ENCODE results near the gene NDFIP1.

Gene NDFIP1

GRCh38 chr5:142091922-142092321 lies 16.7 kb upstream of the NDFIP1 start:
- no peak for DNase-seq (ENCODE audit: low spot score)

GRCh38 chr5:142095035-142095434 lies 13.5 kb upstream of the NDFIP1 start:
- no peak for DNase-seq (ENCODE audit: low spot score)

GRCh38 chr5:142095651-142096330 lies 12.8 kb upstream of the NDFIP1 start:
- no peak for DNase-seq (ENCODE audit: low spot score)

- DNase-seq (ENCODE audit: low spot score) = no peak
Measured at GRCh38 chr5:142096382-142096781, 12.2 kb upstream of the NDFIP1 start.

- no peak for DNase-seq (ENCODE audit: low spot score)
Measured at GRCh38 chr5:142097681-142098080, 10.9 kb upstream of the NDFIP1 start.

- DNase-seq (ENCODE audit: low spot score) = no peak
Measured at GRCh38 chr5:142098275-142098674, 10.3 kb upstream of the NDFIP1 start.

GRCh38 chr5:142098931-142099330 lies 9.6 kb upstream of the NDFIP1 start:
- no peak for DNase-seq (ENCODE audit: low spot score)

- DNase-seq (ENCODE audit: low spot score) = no peak
Measured at GRCh38 chr5:142100307-142100706, 8.3 kb upstream of the NDFIP1 start.

- no peak for DNase-seq (ENCODE audit: low spot score)
Measured at GRCh38 chr5:142102980-142103740, 5.4 kb upstream of the NDFIP1 start.

- DNase-seq (ENCODE audit: low spot score) = no peak
Measured at GRCh38 chr5:142104491-142104890, 4.1 kb upstream of the NDFIP1 start.

GRCh38 chr5:142106061-142106460 lies 2.5 kb upstream of the NDFIP1 start:
- DNase-seq (ENCODE audit: low spot score) = no peak

GRCh38 chr5:142107036-142107735 lies 1.4 kb upstream of the NDFIP1 start:
- DNase-seq (ENCODE audit: low spot score) = no peak

GRCh38 chr5:142107736-142108431 lies 695 bp upstream of the NDFIP1 start:
- no peak for DNase-seq (ENCODE audit: low spot score)

GRCh38 chr5:142109331-142110045 lies 909 bp downstream of the NDFIP1 start:
- DNase-seq (ENCODE audit: low spot score) = peak; percentile 39

- peak; percentile 53 for DNase-seq (ENCODE audit: low spot score)
Measured at GRCh38 chr5:142110046-142110531, 1.5 kb downstream of the NDFIP1 start.

- DNase-seq (ENCODE audit: low spot score) = no peak
Measured at GRCh38 chr5:142110988-142111687, 2.6 kb downstream of the NDFIP1 start.

GRCh38 chr5:142114687-142115086 lies 6.1 kb downstream of the NDFIP1 start:
- DNase-seq (ENCODE audit: low spot score) = no peak

- DNase-seq (ENCODE audit: low spot score) = no peak
Measured at GRCh38 chr5:142115937-142116614, 7.5 kb downstream of the NDFIP1 start.

GRCh38 chr5:142117579-142118151 lies 9.1 kb downstream of the NDFIP1 start:
- no peak for DNase-seq (ENCODE audit: low spot score)

GRCh38 chr5:142118155-142118686 lies 9.6 kb downstream of the NDFIP1 start:
- DNase-seq (ENCODE audit: low spot score) = peak; percentile 29

Measured in cerebellar cortex (tissue), 1 donor.